ENCODE results near the gene PSME3IP1.

PSME3IP1 gene

GRCh38 chr16:57149391-57149790 is 36.4 kb downstream of the PSME3IP1 start:
- TF ChIP-seq CTCF (IDR thresholded peaks at IDR 0.05), result no peak
- DNase-seq (ENCODE audit: low spot score), result no peak
- no peak overlapping the region for H3K27ac ChIP-seq
- no peak overlapping the region for H3K4me3 ChIP-seq

GRCh38 chr16:57148481-57148880 is 37.4 kb downstream of the PSME3IP1 start:
- H3K27ac ChIP-seq, result peak overlapping the region in 1 of 2 donors; percentile 51

GRCh38 chr16:57147381-57148221 is 38.2 kb downstream of the PSME3IP1 start:
- DNase-seq (ENCODE audit: low spot score), result no peak
- H3K27ac ChIP-seq, result peak overlapping the region in 1 of 2 donors; percentile 51
- H3K4me3 ChIP-seq, result no peak overlapping the region
- TF ChIP-seq CTCF (IDR thresholded peaks at IDR 0.05), result no peak

More at GRCh38 chr16:57148481-57148880, 37.4 kb downstream of the PSME3IP1 start:
- TF ChIP-seq CTCF (IDR thresholded peaks at IDR 0.05), result no peak
- DNase-seq (ENCODE audit: low spot score), result no peak
- H3K4me3 ChIP-seq, result no peak overlapping the region

GRCh38 chr16:57146735-57147134 is 39.1 kb downstream of the PSME3IP1 start:
- Histone ChIP-seq H3K27ac (peak overlapping the region in 1 of 2 donors; percentile 21), H3K4me3 (no peak overlapping the region)
- no peak for TF ChIP-seq CTCF (IDR thresholded peaks at IDR 0.05)
- no peak for DNase-seq (ENCODE audit: low spot score)

GRCh38 chr16:57146040-57146647 is 39.7 kb downstream of the PSME3IP1 start:
- no peak for TF ChIP-seq CTCF (IDR thresholded peaks at IDR 0.05)
- no peak for DNase-seq (ENCODE audit: low spot score)
- peak overlapping the region in 1 of 2 donors; percentile 5 for H3K27ac ChIP-seq
- H3K4me3 ChIP-seq, result no peak overlapping the region

GRCh38 chr16:57145046-57146021 is 40.5 kb downstream of the PSME3IP1 start:
- no peak for DNase-seq (ENCODE audit: low spot score)
- Histone ChIP-seq H3K27ac (peak overlapping the region in 1 of 2 donors; percentile 5), H3K4me3 (no peak overlapping the region)
- no peak for TF ChIP-seq CTCF (IDR thresholded peaks at IDR 0.05)

All from coronary artery (tissue), 2 donors.